GM21526 (cell line): ENCODE data around the gene IQCC.
A peak's percentile ranks its signal among the peaks of the same experiment; 100 is the strongest.

Experiments
- ATAC-seq: cut with Tn5 transposase; IDR thresholded peaks from one replicate; pipeline ENCODE4 v1.9.1; 2021; ENCODE audit warnings: moderate library complexity; ENCODE audit not compliant: unreplicated experiment, low FRiP score

The IQCC gene

DNA sequence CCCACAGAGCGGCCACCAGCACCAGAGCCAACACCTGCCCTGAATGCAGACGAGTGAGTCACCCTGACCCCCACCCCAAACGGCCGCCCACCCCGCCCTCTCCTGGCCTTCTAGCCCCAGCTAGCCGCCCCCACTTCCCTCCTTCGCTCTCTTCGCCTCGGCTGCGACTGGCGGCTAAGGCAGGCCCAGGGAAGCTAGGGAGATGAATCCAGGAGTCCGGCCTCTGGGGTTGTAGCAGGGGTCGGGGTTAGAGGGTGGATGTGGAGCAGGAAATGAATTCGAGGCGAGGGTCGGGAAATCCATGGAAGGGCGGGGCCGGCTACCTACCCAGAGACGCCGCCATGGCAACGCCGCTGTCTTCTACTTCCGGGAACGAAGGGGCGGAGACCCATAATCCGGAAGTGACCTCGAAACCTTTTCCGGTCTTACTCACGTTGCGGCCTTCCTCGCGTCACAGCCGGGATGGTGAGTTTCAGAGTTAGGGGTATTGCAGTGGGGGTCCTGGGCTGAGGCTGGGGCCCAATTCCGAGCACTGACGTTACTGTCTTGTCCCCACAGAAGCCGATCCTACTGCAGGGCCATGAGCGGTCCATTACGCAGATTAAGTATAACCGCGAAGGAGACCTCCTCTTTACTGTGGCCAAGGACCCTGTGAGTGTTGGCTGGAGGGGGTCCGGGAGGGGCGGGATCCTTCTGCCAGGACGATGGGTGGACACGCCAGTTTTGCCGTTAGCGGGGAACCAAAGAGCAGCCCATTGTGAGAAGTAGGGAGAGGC lies 16.7 kb downstream of the IQCC start, which contains the start of the genes EIF3I and TMEM234:
Gene EIF3I, plus strand, starts transcription at position 428 of the 776 bp plus-strand sequence. Its CDS starts 35 bp downstream, at position 463.
Gene TMEM234, minus strand, starts transcription at position 374 of the 776 bp plus-strand sequence. Its CDS starts 31 bp downstream, at position 343.
- ATAC-seq, result peak; percentile 89

DNA sequence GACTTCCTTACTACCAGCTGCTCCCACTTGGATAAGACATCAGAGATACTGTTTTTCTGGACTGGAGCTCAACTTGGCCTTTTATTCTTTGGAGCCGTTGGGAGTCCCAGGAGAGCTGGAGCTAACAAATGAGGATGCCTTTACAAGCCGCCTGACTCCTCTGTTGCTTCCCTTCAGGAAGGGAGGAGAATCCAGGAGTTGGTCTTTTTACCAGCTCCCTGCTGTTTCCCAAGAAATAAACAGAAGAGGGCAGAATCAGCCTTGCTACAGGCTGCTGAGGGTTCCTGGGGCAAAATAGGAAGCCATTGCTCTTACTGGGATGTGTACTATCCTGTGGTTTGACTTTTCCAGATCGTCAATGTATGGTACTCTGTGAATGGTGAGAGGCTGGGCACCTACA lies 18.2 kb downstream of the IQCC start:
- ATAC-seq, result no peak

DNA sequence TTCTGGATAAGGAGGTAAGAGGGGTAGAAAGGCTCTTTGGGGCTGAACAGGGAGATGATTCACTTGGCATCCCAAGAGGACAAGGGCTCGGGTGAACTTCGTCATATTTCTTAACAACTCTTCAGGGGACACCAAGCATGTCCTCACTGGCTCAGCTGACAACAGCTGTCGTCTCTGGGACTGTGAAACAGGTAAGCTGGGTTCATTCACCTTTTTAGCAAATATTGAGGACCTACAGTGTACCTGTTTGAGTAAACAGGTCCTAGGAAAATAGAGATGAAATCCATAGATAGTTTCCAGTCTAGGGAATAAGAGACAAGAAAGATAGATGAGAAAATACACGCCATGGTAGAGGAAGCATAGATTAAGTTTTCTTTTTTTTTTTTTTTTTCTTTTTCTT lies 18.8 kb downstream of the IQCC start:
- ATAC-seq, result no peak

DNA sequence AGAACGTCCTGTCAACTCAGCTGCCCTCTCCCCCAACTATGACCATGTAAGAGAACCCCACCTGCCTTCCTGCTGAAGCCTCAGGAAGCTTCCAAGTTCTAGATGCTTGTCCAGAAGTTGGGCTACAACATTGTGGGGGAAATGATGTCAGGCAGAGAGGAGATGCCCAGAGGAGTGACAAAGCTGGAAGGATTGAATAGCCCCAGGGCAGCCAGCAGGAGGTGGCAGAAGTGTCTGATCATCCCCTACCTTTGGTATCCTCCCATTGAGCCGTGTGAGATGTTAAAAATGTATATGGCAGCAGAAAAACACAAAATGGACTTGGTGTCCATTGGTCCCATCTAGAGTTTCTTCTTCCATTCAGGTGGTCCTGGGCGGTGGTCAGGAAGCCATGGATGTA lies 23.3 kb downstream of the IQCC start:
- ATAC-seq, result no peak

DNA sequence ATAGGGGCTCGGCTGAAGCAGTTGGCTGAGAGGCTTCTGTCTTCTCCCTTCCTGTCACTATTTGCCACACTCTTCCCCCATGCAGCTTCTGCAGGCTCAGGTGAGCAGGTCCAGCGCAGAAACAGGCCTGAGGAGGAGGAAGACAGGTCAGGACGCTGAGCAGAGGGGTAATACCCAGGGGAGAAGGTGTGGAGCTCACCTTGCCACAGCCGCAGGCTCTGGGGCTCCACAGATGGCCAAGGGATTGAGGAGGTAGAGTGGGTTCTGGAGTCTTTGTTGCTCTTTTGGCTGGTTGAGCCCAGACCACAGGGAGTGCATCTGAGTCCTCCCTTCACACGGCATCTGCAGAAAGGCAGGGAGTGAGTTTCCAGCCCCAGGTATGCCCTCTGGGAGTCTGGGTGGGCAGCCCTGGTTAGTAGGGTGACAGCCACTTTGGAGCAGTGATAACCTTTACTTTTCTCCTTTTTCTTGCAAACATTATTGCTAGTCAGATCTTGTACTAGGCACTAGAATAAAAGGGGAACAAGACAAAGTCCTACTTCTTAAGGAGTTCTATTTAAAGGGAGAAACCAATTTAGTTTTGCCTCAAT lies 26.5 kb downstream of the IQCC start:
- no peak for ATAC-seq

DNA sequence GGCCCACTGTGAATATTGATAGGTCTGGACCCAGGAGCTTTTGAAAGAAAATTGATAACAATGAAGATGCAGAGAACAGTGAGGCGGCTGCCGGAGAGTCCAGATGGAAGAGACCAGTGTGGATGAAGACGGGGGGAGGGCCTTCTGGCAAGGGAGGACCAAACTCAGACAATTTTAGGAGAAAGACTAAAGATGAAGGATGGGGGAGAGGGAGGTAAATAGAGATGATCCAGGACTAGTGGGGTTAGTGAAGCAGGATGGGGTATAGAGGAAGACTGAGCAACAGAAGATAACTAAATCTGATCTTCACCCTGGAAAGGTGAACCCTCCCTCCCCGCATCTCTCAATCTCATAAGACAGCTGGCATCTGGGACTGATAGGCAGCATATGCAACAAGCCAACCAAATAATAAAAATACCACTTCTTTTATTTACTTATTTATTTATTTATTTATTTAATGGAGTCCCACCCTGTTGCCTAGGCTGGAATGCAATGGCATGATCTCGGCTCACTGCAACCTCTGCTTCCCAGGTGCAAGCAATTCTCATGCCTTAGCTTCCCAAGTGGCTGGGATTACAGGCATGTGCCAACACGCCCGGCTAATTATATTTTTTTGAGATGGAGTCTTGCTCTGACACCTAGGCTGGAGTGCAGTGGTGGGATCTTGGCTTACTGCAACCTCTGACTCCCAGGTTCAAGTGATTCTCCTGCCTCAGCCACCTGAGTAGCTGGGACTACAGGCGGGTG lies 27.3 kb downstream of the IQCC start:
- no peak for ATAC-seq

DNA sequence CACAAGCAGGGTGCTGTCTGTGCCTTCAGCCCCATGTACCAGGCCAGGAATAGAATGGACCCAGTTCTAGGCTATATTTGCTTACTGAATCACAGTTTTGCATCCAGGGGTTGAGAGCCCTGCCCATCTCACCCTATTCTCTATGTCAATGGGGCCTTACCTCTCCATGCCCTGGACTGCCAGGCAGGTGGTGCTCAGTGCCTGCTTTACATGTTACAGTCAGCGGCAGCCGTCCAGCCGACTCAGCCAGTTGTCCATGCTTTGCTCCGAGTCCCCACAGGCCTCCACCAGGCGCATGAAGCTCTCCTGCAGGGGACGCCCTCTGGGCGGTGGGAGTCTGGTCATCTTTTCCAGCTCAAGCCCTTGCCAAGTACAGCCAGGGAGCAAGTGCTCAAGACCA lies 29.3 kb downstream of the IQCC start:
- ATAC-seq, result no peak

DNA sequence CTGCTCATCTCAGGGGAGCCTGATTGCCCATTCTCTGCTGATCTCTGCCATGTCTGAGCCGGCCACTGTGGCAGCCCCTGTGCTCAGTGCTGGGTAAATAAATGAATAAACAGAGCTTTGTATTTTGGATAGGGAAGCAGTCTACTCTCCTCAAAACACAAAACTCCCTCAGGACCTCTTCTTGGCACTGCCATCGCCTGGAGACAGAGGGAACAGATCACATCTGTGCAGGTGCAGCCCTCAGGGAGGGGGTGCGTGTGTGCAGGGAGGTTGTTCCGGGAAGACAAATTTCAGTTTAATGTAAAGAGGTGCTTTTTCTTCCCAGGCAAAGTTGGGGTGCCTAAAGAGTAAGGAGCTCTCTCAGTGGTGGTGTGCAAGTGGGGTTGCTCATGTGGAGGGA lies 33.9 kb downstream of the IQCC start:
- ATAC-seq, result no peak

DNA sequence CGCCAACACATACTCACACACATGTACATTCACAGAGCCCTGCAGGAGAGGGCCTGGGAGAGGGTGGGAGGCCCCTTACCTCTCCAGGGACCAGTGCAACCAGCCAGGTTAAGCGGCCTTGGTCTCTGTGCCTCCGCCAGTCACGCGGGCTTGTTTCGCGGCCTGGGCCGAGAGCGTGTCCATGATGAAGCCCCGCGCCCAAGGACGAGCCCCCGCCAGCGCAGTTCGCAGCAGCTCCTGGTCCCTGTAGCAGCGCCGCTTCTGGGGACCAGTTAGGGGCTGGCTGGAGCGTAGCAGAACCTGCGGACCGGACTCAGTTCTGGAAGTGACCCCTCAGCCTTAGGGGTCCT lies 34.3 kb downstream of the IQCC start:
- ATAC-seq, result no peak

DNA sequence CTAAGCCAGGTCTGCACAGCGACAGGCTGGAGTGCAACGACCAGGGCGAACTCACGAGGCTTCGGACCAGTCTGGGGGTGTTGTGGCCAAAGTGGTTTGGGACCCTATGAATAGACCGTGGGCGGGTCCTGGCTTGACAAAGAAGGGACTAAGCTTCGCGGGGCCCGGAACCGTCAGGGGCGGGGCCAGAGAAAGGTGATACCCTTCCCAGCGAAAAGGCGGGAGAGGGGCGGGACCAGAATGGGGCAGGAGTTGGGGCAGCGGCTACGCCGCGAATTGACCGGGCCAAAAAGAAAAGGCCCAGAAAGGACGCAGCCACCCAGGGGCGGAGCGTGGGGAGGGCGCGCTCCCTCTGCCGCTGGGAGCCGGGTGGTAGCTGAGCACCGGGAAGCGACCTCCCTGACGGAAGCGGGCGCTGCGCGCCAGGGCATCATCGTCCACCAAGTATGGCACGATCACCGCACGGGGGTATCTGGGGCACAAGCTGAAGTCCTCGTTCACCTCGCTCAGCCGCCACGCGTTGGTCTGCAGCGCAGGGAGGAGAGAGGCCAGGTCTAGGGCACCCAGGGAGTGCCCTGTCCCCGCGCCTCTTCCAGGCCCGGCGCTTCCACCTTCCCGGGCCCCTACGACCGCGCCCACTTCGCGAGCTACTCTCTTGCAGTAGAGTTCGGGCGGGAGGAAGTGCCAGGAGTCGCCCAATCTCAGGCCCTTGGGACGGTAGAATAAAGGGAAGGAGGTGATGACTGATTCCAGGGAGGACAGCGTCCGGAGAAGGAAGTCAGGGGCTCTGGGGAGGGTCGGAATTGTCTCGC lies 34.9 kb downstream of the IQCC start:
- ATAC-seq, result no peak

DNA sequence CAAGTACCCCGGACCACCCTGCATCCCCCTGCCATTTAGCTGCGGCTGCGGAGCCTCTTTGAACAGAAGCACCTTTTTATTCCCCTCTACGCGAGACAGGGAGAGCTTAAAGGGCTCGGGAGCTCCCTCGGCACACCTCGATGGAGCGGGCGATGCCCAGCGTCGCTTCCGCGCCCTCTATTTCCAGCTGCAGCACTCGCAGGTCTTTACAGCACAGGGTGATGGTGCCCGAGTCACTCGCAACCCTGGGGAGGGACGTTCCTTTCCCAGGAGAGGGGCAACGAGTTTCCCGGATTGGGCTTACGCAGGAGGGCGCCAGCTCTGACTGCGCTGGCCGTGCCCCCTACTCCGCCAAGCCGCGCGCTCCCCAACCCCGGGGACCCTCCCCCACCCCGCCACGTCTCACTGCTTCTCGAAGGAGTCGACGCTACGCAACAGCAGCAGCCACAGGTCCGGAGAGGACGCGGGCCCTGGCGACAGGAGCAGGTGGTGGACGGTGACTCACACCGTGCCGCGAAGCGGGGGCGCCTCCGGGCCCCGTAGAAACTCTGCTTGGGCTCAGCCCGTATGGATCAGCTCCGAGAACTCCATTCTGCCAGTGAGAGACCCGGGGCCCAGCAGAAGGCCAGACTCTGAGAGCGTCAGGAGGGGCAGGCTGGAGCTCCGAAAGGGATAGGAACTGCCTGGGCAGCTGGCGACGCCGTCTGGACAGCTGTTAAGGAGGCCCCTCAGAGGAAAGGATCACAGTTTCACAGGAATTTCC lies 35.7 kb downstream of the IQCC start:
- no peak for ATAC-seq

DNA sequence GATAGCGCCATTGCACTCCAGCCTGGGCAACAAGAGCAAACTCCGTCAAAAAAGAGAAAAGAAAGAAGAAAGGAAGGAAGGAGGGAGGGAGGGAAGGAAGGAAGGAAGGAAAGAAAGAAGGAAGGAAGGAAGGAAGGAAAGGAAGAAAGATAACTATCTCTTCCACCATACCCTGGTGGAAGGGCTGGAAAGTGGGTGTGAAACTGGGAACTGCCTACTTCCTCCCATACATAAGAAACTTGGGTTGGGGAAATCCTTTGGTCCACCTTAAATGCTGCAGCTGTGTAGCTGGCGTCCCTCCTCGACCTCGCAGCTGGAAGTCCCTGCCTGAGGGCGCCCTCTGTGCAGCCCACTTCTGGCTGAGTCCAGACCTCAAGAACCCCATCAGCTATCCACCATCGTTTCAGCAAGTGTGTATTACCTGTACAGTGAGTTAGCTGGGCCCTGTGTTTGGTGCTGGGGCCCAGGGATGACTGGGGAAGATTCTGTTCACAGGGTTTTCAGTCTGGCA lies 36.9 kb downstream of the IQCC start:
- no peak for ATAC-seq

DNA sequence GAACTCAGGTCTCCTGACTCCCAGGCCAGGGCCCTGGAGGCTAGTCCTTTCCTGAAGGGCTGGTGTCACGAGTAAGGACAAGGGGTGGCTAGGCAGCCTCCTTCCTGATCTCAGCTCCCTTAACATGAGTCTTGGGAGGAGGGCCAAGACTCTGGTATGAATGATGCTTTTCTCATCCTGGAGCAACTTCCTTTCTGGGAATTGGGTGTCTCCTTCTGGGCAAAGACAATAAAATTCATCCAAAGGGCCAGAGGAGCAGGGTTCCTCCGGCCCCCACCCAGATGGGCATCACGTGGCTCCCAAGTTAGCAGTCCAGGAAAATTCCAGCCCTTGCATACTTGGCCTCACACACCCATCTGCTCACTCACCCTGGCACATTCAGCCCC lies 41.4 kb downstream of the IQCC start, which contains the start of gene FAM167B:
Gene FAM167B, plus strand, starts transcription at position 335 of the 386 bp plus-strand sequence. CDS start 200 bp downstream, outside the sequence.
- no peak for ATAC-seq

DNA sequence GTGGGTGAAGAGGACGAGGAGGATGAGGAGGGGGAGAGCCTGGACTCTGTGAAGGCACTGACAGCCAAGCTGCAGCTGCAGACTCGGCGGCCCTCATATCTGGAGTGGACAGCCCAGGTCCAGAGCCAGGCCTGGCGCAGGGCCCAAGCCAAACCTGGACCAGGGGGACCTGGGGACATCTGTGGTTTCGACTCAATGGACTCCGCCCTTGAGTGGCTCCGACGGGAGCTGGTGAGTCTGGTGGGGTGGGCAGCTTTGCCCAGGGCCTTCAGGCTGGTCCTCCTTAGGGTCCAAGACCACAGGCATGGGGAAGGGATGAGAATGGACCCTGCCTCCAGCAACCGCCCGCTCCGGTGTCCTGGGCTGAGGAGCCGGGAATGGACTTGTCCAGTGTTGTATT lies 42.0 kb downstream of the IQCC start:
- no peak for ATAC-seq

DNA sequence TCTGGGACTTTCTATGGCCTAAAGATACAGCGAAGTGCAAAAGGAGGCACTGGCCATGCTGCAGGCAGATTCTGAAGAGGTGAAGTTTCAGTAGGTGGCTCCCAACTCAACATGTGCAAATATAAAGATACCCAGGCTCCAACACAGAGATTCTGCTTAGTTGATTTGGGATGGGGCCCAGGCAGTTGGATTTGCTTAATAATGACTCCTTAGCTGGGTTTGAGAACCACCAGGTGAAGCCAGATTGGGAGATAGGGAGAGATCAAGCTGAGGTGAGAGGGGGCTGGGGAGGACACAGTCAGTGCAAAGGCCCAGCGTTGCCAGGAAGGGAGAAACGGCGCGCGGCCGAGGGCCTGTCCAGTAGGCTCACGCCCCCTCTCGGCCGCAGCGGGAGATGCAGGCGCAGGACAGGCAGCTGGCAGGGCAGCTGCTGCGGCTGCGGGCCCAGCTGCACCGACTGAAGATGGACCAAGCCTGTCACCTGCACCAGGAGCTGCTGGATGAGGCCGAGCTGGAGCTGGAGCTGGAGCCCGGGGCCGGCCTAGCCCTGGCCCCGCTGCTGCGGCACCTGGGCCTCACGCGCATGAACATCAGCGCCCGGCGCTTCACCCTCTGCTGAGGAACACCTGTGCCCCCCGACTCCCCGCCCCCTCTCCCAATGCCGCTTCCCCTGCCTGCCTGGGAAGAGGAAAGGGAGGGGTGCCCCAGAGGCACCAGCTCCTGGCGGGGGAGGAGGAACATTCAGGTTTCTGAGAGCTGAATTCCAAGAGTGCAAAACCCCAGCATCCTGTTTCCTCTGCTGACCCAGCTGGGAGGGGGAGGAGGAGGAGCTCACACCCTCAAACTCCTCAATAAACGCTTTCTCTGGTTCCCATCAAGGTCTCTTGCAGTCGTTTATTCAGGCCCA lies 42.8 kb downstream of the IQCC start:
- ATAC-seq, result no peak

DNA sequence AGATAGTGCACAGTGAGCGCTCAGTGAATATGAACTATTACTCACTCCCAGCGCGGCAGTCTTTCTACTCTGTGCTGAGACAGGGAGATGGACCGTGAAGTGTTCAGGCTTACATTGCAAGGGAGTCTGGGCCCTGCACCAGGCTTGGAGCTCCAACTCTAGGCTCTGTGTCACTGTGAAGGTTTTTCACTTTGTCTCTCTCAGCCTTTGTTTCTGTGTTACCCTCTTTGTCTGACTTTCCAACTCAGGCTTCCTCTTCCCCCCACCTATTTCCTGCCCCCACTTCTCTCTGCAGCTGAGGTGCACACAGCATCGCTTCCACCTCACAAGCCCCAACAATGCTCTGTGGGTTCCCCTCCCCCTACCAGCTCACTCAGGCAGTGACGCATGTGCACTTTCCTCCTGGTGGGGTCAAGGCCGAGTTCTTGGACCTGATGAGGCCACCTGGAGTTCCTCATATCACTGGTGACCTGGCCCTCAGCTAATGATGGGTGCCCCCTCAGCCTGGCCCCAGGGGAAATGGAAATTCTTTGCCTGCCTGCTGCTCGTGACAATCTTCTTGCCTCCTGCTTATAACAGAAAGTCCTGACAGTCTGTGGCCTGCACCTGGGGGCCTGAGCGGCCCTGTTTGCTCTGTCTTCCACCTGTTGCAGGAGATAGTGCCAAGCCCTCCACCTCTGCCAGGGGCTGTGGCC lies 44.5 kb downstream of the IQCC start:
- peak; percentile 39 for ATAC-seq

DNA sequence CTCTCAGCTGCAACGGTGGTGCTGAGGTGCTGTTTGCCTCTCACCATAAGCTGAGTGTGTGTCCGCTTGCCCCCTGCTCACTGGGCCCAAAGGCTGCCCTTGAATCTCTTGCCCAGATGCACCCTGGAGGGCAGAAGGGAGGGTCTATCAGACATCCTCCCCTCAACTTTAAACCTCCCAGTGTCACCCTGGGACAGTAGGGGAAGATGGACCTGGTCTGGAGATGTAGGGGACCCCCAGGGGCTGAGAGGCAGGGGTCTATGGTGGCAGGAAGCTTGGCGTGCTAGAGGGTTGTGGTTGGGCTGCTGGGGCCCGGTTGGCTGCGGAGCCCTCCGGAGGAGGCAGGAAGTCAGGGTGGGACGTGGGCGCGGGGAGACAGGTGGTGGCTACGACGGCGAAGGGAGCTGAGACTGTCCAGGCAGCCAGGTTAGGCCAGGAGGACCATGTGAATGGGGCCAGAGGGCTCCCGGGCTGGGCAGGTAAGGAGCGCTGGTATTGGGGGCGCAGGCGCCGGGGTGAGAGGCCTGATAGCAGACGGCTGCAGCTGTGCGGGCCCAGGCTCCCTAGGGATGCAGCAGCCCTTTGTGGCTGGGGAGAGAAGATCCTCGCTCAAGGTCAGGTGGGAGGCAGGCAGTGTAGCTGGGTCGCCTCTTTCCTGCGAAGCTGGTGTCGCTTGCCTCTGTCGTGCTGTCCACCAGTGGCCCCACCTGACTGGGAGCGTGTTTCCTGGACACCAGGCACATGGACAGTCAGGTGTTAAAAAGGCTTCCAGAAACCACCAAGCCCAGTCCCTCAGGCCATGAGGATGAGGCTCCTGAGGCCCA lies 45.6 kb downstream of the IQCC start, which contains the start of gene LCK:
Gene LCK, plus strand, starts transcription at position 373 of the 824 bp plus-strand sequence. CDS start 23,065 bp downstream, outside the sequence.
- ATAC-seq, result no peak
